Naive thymus-derived CD4-positive, alpha-beta T cell (primary cell): ENCODE measurements around the gene SET. TPM values are rescaled to one million over a fixed set of nuclear protein-coding genes. Genes with fewer than 3 reads are reported as not detected.
"Not testable (repeated sequence)": the region's sequence is repeated elsewhere in the genome, so short reads cannot be mapped to it uniquely, and the experiment has no call there.

Source experiments
- ATAC-seq: fragments of 150-1000 bp; cut with Tn5 transposase; 2 replicates; pipeline ENCODE4 v1.10.0; 2021; ENCODE audit warnings: mild to moderate bottlenecking, moderate library complexity
- CTCF ChIA-PET: fragments of 350-600 bp; sonication (Branson Sonifier 250); formaldehyde crosslinking; loops from one replicate; lab custom pipeline; 2021; ENCODE audit warnings: antibody characterized with exemption; lab: Charles Lee
- POLR2A ChIA-PET: fragments of 350-600 bp; sonication (Branson Sonifier 250); formaldehyde crosslinking; loops from one replicate; lab custom pipeline; 2021; ENCODE audit warnings: antibody characterized with exemption, inconsistent platforms; lab: Charles Lee
- DNase-seq, 9 donors: peaks; one replicate each; pipeline versions ENCODE4 v3.0.0 to v3.0.0-alpha.2; 2020 to 2022; ENCODE audit warnings: mixed read lengths in 1 of 9
- H3K27ac ChIP-seq: one replicate; pipeline ENCODE4 v1.7.0; 2013; ENCODE audit warnings: mild to moderate bottlenecking, low read depth, low read length, moderate library complexity
- H3K27me3 ChIP-seq, 2 donors: one replicate each; pipeline ENCODE4 v1.7.0; 2013; ENCODE audit warnings: low read length in 2 of 2, mild to moderate bottlenecking in 2 of 2, moderate library complexity in 2 of 2; ENCODE audit not compliant: control insufficient read depth in 2 of 2, insufficient read depth in 2 of 2
- H3K36me3 ChIP-seq, 3 experiments: 1 replicate in 2 of 3; 2 replicates in 1 of 3; pipeline ENCODE4 v1.7.0; 2013; ENCODE audit warnings: low read length in 3 of 3, mild to moderate bottlenecking in 3 of 3, moderate library complexity in 1 of 3; ENCODE audit not compliant: insufficient read depth in 3 of 3, control insufficient read depth in 2 of 3
- H3K4me1 ChIP-seq, 2 donors: one replicate each; pipeline ENCODE4 v1.7.0; 2013; ENCODE audit warnings: low read length in 2 of 2, mild to moderate bottlenecking in 2 of 2, moderate library complexity in 1 of 2; ENCODE audit not compliant: control insufficient read depth in 2 of 2, insufficient read depth in 2 of 2
- H3K4me3 ChIP-seq: 2 replicates; pipeline ENCODE4 v1.7.0; 2013; ENCODE audit warnings: mild to moderate bottlenecking, low read length
- H3K9me3 ChIP-seq, 3 experiments: 1 replicate in 2 of 3; 2 replicates in 1 of 3; pipeline ENCODE4 v1.7.0; 2013; ENCODE audit warnings: low read length in 3 of 3; ENCODE audit not compliant: control insufficient read depth in 2 of 3
- H3K27ac Mint-ChIP-seq, 9 donors: one replicate each; pipeline ENCODE4 v1.8.0; 2020 to 2022; ENCODE audit warnings: mixed read lengths in 9 of 9, mild to moderate bottlenecking in 8 of 9, moderate library complexity in 5 of 9, inconsistent platforms in 2 of 9
- H3K27me3 Mint-ChIP-seq, 5 donors: one replicate each; pipeline ENCODE4 v1.8.0; 2021 to 2022; ENCODE audit warnings: mixed read lengths in 5 of 5, mild to moderate bottlenecking in 1 of 5
- H3K36me3 Mint-ChIP-seq, 5 donors: one replicate each; pipeline ENCODE4 v1.8.0; 2020 to 2022; ENCODE audit warnings: mixed read lengths in 5 of 5, mild to moderate bottlenecking in 3 of 5, inconsistent platforms in 1 of 5
- H3K4me1 Mint-ChIP-seq, 7 donors: one replicate each; pipeline ENCODE4 v1.8.0; 2020 to 2022; ENCODE audit warnings: mixed read lengths in 7 of 7, mild to moderate bottlenecking in 3 of 7, inconsistent platforms in 1 of 7
- H3K4me3 Mint-ChIP-seq, 10 donors: one replicate each; pipeline ENCODE4 v1.8.0; 2020 to 2022; ENCODE audit warnings: mild to moderate bottlenecking in 10 of 10, mixed read lengths in 10 of 10, moderate library complexity in 6 of 10, inconsistent platforms in 2 of 10
- H3K9me3 Mint-ChIP-seq, 11 donors: one replicate each; pipeline ENCODE4 v1.8.0; 2020 to 2022; ENCODE audit warnings: mixed read lengths in 11 of 11, mild to moderate bottlenecking in 4 of 11, inconsistent platforms in 1 of 11, moderate library complexity in 1 of 11
- intact Hi-C, 2 donors: fragments of 100-400 bp; cut with micrococcal nuclease; formaldehyde crosslinking; loops; one replicate each; pipeline ENCODE4 v1.15.1; 2023
- polyA plus RNA-seq, 2 donors: library from polyadenylated mRNA; unstranded; fragments of 300-500 nt; fragmentation: Illumina TruSeq; gene quantifications; one replicate each; pipeline ENCODE4 v1.2.3, GENCODE V29; 2021
- total RNA-seq, 6 experiments: library from RNA in 5 of 6; stranded (reverse) in 5 of 6; gene quantifications; 1 replicate in 5 of 6; 2 replicates in 1 of 6; pipeline ENCODE4 v1.2.3 and lab custom pipeline; 2021 to 2026

Gene SET
- total and polyA plus RNA-seq, 7 experiments from 2014 or later: 133 to 488 (median 227) TPM

GRCh38 chr9:128699096-128699795, 10.2 kb downstream of the SET start:
- peaks cover 3 to 18% (median 14%) of the 10 kb centered on the region in 3 experiments for H3K36me3 ChIP-seq
- peaks cover 4 to 17% (median 10%) of the 10 kb centered on the region in 7 donors for H3K4me1 Mint-ChIP-seq
- H3K9me3 Mint-ChIP-seq, H3K27ac Mint-ChIP-seq, ATAC-seq, H3K4me3 ChIP-seq, H3K27me3 ChIP-seq, H3K4me1 ChIP-seq, DNase-seq, H3K9me3 ChIP-seq, intact Hi-C loops, CTCF ChIA-PET, H3K36me3 Mint-ChIP-seq, H3K4me3 Mint-ChIP-seq, H3K27ac ChIP-seq, H3K27me3 Mint-ChIP-seq: not testable (repeated sequence)
- POLR2A ChIA-PET: interaction anchor here (1.1 kb wide), 1 partner anchor 10 kb away, joined by 3 read pairs; the partner anchor contains the start of gene SET

- H3K36me3 Mint-ChIP-seq: peaks cover 0 to 6% (median 0%) of the 10 kb centered on the region in 5 donors
- Histone ChIP-seq H3K9me3 (no peaks in the 10 kb centered on the region), H3K27me3 (no peaks in the 10 kb centered on the region), H3K4me1 (no peaks in the 10 kb centered on the region), H3K27ac (no peak overlapping the region), H3K4me3 (no peak overlapping the region), H3K36me3 (peaks cover 2 to 9% (median 3%) of the 10 kb centered on the region in 3 experiments)
- ATAC-seq (no peak), DNase-seq (no peak)
- no peaks in the 10 kb centered on the region for H3K9me3 Mint-ChIP-seq
- ChIA-PET POLR2A (interaction anchor here (0.6 to 1.0 kb wide), 2 partner anchors 11 to 23 kb away, joined by 3 read pairs; partner anchors contain the start of gene ZDHHC12), CTCF (interaction anchor here (0.6 to 0.9 kb wide), 2 partner anchors 9 to 94 kb away, joined by 3 to 4 read pairs; no protein-coding TSS in a partner anchor)
- peak overlapping the region in 2 of 9 donors; percentile 67 to 71 for H3K27ac Mint-ChIP-seq
- peaks cover 4 to 17% (median 10%) of the 10 kb centered on the region in 7 donors for H3K4me1 Mint-ChIP-seq
- H3K27me3 Mint-ChIP-seq: no peaks in the 10 kb centered on the region
- peak overlapping the region in 8 of 10 donors; percentile 14 to 92 (median 52) for H3K4me3 Mint-ChIP-seq
- intact Hi-C loops: loop anchor here (5.0 kb wide), 1 partner anchor 86 kb away; the partner anchor contains the start of gene TBC1D13 (in 2 of the 2)
Measured at GRCh38 chr9:128701227-128701854, 12.3 kb downstream of the SET start.

- Mint-ChIP-seq H3K4me3 (peak within 1 kb of the TSS; percentile 84 to 94 (median 91)), H3K36me3 (peaks cover 0 to 2% (median 0%) of the 10 kb centered on the region in 5 donors), H3K27me3 (no peaks in the 10 kb centered on the region), H3K9me3 (no peaks in the 10 kb centered on the region), H3K4me1 (peaks cover 4 to 17% (median 10%) of the 10 kb centered on the region in 7 donors), H3K27ac (peak within 1 kb of the TSS; percentile 52 to 91 (median 79))
- no peaks in the 10 kb centered on the region for H3K27me3 ChIP-seq
- peak; percentile 63 to 95 (median 82) for DNase-seq
- no peaks in the 10 kb centered on the region for H3K36me3 ChIP-seq
- POLR2A ChIA-PET: interaction anchor here (0.6 to 1.0 kb wide), 2 partner anchors 12 to 1186 kb away, joined by 3 read pairs; no protein-coding TSS in a partner anchor
- H3K9me3 ChIP-seq: no peaks in the 10 kb centered on the region
- CTCF ChIA-PET: interaction anchor here (0.7 to 0.9 kb wide), 2 partner anchors 10 to 18 kb away, joined by 3 to 7 read pairs; no protein-coding TSS in a partner anchor
- H3K4me1 ChIP-seq: no peaks in the 10 kb centered on the region
- H3K27ac ChIP-seq: peak within 1 kb of the TSS; percentile 60
- H3K4me3 ChIP-seq: peak within 1 kb of the TSS; percentile 68
- intact Hi-C loops: loop anchor here (1.0 to 5.0 kb wide), 5 partner anchors 13 to 85 kb away; partner anchors contain the start of genes DYNC2I2 (in 2 of the 2), SET (in 2 of the 2), TBC1D13 (in 2 of the 2) and ZDHHC12 (in 2 of the 2)
- peak; percentile 94 for ATAC-seq
Measured at GRCh38 chr9:128702445-128702948, 13.5 kb downstream of the SET start, which contains the start of gene PKN3. Gene PKN3, plus strand, starts transcription at chr9:128702503. Its CDS starts 413 bp downstream, at chr9:128702916.

GRCh38 chr9:128702949-128703615, 14.1 kb downstream of the SET start:
- peak overlapping the region in 6 of 9 donors; percentile 56 to 80 (median 74) for H3K27ac Mint-ChIP-seq
- POLR2A ChIA-PET: interaction anchor here (1.4 kb wide), 1 partner anchor 11 kb away, joined by 5 read pairs; no protein-coding TSS in a partner anchor
- intact Hi-C loops: loop anchor here (1.0 to 5.0 kb wide), 5 partner anchors 14 to 84 kb away; partner anchors contain the start of genes DYNC2I2 (in 2 of the 2), SET (in 2 of the 2), TBC1D13 (in 2 of the 2) and ZDHHC12 (in 2 of the 2)

GRCh38 chr9:128703616-128704355, 14.8 kb downstream of the SET start:
- no peaks in the 10 kb centered on the region for H3K36me3 ChIP-seq
- ChIA-PET POLR2A (interaction anchor here (1.4 kb wide), 1 partner anchor 12 kb away, joined by 5 read pairs; no protein-coding TSS in a partner anchor), CTCF (interaction anchor here (0.6 to 1.2 kb wide), 2 partner anchors 10 to 38 kb away, joined by 3 to 5 read pairs; no protein-coding TSS in a partner anchor)
- no peaks in the 10 kb centered on the region for H3K9me3 ChIP-seq
- peak overlapping the region; percentile 68 for H3K4me3 ChIP-seq
- H3K27me3 ChIP-seq: no peaks in the 10 kb centered on the region
- no peaks in the 10 kb centered on the region for H3K4me1 ChIP-seq
- peaks cover 0 to 2% (median 0%) of the 10 kb centered on the region in 5 donors for H3K36me3 Mint-ChIP-seq
- no peaks in the 10 kb centered on the region for H3K9me3 Mint-ChIP-seq
- DNase-seq (no peak), ATAC-seq (no peak)
- peak overlapping the region; percentile 63 to 92 (median 82) for H3K4me3 Mint-ChIP-seq
- no peaks in the 10 kb centered on the region for H3K27me3 Mint-ChIP-seq
- intact Hi-C loops: loop anchor here (2.0 to 5.0 kb wide), 2 partner anchors 15 to 84 kb away; partner anchors contain the start of genes TBC1D13 (in 2 of the 2) and SET (in 1 of the 2)
- peak overlapping the region in 5 of 9 donors; percentile 56 to 80 (median 72) for H3K27ac Mint-ChIP-seq
- peak overlapping the region; percentile 60 for H3K27ac ChIP-seq
- peaks cover 4 to 17% (median 10%) of the 10 kb centered on the region in 7 donors for H3K4me1 Mint-ChIP-seq

More at GRCh38 chr9:128702949-128703615, 14.1 kb downstream of the SET start:
- Histone ChIP-seq H3K36me3 (no peaks in the 10 kb centered on the region), H3K4me3 (peak overlapping the region; percentile 68), H3K27me3 (no peaks in the 10 kb centered on the region), H3K27ac (peak overlapping the region; percentile 60), H3K4me1 (no peaks in the 10 kb centered on the region), H3K9me3 (no peaks in the 10 kb centered on the region)
- peaks cover 4 to 17% (median 10%) of the 10 kb centered on the region in 7 donors for H3K4me1 Mint-ChIP-seq
- H3K36me3 Mint-ChIP-seq: peaks cover 0 to 2% (median 0%) of the 10 kb centered on the region in 5 donors
- DNase-seq (peak in 4 of 9 donors; percentile 21 to 52 (median 22)), ATAC-seq (peak; percentile 42)
- H3K9me3 Mint-ChIP-seq: no peaks in the 10 kb centered on the region
- no peaks in the 10 kb centered on the region for H3K27me3 Mint-ChIP-seq
- CTCF ChIA-PET: interaction anchor here (0.6 kb wide), 1 partner anchor 38 kb away, joined by 3 read pairs; no protein-coding TSS in a partner anchor
- H3K4me3 Mint-ChIP-seq: peak overlapping the region; percentile 63 to 92 (median 84)
